Gastroesophageal sphincter (tissue), 4 donors: ENCODE results near the gene LDLRAD4. TPM values are rescaled to one million over a fixed set of nuclear protein-coding genes. Genes with fewer than 3 reads are reported as not detected.

Source experiments
- ATAC-seq: fragments of 150-250 bp; one replicate; pipeline ENCODE4 v1.9.1; 2016; ENCODE audit warnings: mild to moderate bottlenecking, moderate library complexity
- H3K27ac ChIP-seq, 4 donors: fragments of 200-600 bp; sonication (generic) in 3 of 4; 1 replicate in 3 of 4; 2 replicates in 1 of 4; pipeline ENCODE4 v1.5.1; 2016 to 2019
- H3K27me3 ChIP-seq: fragments of 200-600 bp; sonication (generic); one replicate; pipeline ENCODE4 v1.5.1; 2019
- H3K36me3 ChIP-seq, 2 donors: fragments of 200-600 bp; sonication (generic); one replicate each; pipeline ENCODE4 v1.5.1; 2019; ENCODE audit warnings: control low read depth in 1 of 2
- H3K4me1 ChIP-seq, 3 donors: fragments of 200-600 bp; sonication (generic); 1 replicate in 2 of 3; 2 replicates in 1 of 3; pipeline ENCODE4 v1.5.1; 2016 to 2019; ENCODE audit warnings: control low read depth in 2 of 3
- H3K4me3 ChIP-seq, 2 donors: fragments of 200-600 bp; sonication (generic); one replicate each; pipeline ENCODE4 v1.5.1; 2019; ENCODE audit warnings: mild to moderate bottlenecking in 1 of 2, moderate library complexity in 1 of 2
- H3K9me3 ChIP-seq, 3 donors: fragments of 200-600 bp; sonication (generic); one replicate each; pipeline ENCODE4 v1.5.1; 2017 to 2019; ENCODE audit warnings: control low read depth in 2 of 3
- EP300 ChIP-seq: sonication (generic); formaldehyde crosslinking; IDR thresholded peaks from one replicate; pipeline ENCODE4 v1.6.1; 2017; ENCODE audit warnings: antibody characterized with exemption, mild to moderate bottlenecking
- POLR2A ChIP-seq, 2 donors: fragments of 450-650 bp; IDR thresholded peaks; one replicate each; pipeline ENCODE4 v1.6.1; 2017; ENCODE audit warnings: antibody characterized with exemption in 2 of 2, mild to moderate bottlenecking in 2 of 2, moderate library complexity in 1 of 2
- POLR2AphosphoS5 ChIP-seq: sonication (generic); formaldehyde crosslinking; IDR thresholded peaks from one replicate; pipeline ENCODE4 v1.6.1; 2017; ENCODE audit warnings: antibody characterized with exemption
- WGBS, 2 donors: methylation state at CpG; one replicate each; pipeline ENCODE4 v1.1.5; 2018; ENCODE audit warnings: low coverage in 1 of 2; 5-methylcytosine and 5-hydroxymethylcytosine counted together
- total RNA-seq, 4 donors: library from RNA; depleted of rRNA; stranded (reverse); fragments of >200 nt; gene quantifications; one replicate each; pipeline ENCODE4 v1.1.0, GENCODE V29; 2016
- TF ChIP-seq, protein P1 (sequence below), 4 experiments: fragments of 200-600 bp in 2 of 4; fragments of 450-650 bp in 2 of 4; sonication (generic) in 1 of 4; IDR thresholded peaks; one replicate each; pipeline ENCODE4 v1.5.1; 2017 to 2019; ENCODE audit warnings: antibody characterized with exemption in 4 of 4, mild to moderate bottlenecking in 2 of 4, moderate library complexity in 2 of 4

LDLRAD4 gene
- total RNA-seq, 4 donors from 2014 or later: 28.1 to 85.9 (median 55.2) TPM

DNA sequence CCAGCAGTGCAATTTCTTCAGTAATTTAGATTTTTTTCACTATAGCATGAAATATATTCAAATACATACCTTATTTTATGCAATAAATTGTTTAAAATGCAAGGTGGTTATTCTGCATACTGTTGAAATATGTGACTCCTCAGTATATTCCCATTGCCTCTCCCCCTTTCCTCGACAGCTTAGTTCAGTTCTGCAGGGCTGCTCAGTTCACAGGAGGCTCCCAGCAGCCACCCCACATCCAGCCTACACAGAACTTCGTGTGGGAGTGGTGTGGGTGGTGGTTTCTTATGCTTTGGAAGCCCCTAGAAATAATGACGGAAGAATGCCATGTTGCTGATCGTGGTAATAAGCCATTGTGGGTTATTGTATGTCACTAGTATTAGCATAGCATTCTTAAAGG is 428.1 kb downstream of the LDLRAD4 start:
- no peak for TF ChIP-seq POLR2AphosphoS5
- no peak for TF ChIP-seq EP300
- TF ChIP-seq, protein P1, sequence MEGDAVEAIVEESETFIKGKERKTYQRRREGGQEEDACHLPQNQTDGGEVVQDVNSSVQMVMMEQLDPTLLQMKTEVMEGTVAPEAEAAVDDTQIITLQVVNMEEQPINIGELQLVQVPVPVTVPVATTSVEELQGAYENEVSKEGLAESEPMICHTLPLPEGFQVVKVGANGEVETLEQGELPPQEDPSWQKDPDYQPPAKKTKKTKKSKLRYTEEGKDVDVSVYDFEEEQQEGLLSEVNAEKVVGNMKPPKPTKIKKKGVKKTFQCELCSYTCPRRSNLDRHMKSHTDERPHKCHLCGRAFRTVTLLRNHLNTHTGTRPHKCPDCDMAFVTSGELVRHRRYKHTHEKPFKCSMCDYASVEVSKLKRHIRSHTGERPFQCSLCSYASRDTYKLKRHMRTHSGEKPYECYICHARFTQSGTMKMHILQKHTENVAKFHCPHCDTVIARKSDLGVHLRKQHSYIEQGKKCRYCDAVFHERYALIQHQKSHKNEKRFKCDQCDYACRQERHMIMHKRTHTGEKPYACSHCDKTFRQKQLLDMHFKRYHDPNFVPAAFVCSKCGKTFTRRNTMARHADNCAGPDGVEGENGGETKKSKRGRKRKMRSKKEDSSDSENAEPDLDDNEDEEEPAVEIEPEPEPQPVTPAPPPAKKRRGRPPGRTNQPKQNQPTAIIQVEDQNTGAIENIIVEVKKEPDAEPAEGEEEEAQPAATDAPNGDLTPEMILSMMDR (IDR thresholded peaks at IDR 0.05): no peak
- TF ChIP-seq POLR2A (IDR thresholded peaks at IDR 0.05): no peak

DNA sequence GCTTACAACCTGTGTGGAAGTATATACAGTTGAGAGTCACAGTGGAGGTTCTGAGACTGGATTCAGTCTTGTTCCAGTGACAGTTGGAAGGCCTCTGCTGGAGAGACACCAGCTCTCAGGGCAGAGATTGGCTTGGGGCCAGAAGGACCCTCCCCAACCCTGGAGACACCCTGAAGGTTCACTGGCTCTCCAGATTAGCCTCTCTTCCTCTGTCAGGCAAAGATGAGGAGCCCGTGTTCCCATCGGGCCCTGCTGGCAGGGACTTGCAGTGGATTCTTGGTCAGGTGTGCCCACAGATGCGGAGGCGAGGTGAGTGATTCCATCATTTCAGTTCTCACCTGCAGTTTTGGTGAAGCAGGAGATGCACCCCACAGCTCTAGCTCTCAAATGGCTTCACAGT is 429.2 kb downstream of the LDLRAD4 start:
- no CpG with 5 or more reads among the region's 4 CpGs for WGBS, 2 donors
- H3K27ac ChIP-seq: no peak overlapping the region
- TF ChIP-seq POLR2A (IDR thresholded peaks at IDR 0.05) (no peak), EP300 (no peak)
- TF ChIP-seq, protein P1 (IDR thresholded peaks at IDR 0.05): no peak
- no peaks in the 10 kb centered on the region for H3K4me1 ChIP-seq
- H3K4me3 ChIP-seq: no peak overlapping the region
- no peaks in the 10 kb centered on the region for H3K27me3 ChIP-seq
- ATAC-seq: no peak
- peaks cover 0 to 36% of the 10 kb centered on the region in 2 donors for H3K36me3 ChIP-seq
- no peaks in the 10 kb centered on the region for H3K9me3 ChIP-seq

More for the DNA sequence above, 428.1 kb downstream of the LDLRAD4 start:
- Histone ChIP-seq H3K9me3 (no peaks in the 10 kb centered on the region), H3K27me3 (no peaks in the 10 kb centered on the region), H3K27ac (no peak overlapping the region), H3K4me3 (no peak overlapping the region), H3K4me1 (peaks cover 0 to 11% (median 6%) of the 10 kb centered on the region in 3 donors), H3K36me3 (peaks cover 0 to 36% of the 10 kb centered on the region in 2 donors)
- WGBS, 2 donors: 70 to 79% methylated on average over 2 to 4 of the region's 4 CpGs
- ATAC-seq: no peak

DNA sequence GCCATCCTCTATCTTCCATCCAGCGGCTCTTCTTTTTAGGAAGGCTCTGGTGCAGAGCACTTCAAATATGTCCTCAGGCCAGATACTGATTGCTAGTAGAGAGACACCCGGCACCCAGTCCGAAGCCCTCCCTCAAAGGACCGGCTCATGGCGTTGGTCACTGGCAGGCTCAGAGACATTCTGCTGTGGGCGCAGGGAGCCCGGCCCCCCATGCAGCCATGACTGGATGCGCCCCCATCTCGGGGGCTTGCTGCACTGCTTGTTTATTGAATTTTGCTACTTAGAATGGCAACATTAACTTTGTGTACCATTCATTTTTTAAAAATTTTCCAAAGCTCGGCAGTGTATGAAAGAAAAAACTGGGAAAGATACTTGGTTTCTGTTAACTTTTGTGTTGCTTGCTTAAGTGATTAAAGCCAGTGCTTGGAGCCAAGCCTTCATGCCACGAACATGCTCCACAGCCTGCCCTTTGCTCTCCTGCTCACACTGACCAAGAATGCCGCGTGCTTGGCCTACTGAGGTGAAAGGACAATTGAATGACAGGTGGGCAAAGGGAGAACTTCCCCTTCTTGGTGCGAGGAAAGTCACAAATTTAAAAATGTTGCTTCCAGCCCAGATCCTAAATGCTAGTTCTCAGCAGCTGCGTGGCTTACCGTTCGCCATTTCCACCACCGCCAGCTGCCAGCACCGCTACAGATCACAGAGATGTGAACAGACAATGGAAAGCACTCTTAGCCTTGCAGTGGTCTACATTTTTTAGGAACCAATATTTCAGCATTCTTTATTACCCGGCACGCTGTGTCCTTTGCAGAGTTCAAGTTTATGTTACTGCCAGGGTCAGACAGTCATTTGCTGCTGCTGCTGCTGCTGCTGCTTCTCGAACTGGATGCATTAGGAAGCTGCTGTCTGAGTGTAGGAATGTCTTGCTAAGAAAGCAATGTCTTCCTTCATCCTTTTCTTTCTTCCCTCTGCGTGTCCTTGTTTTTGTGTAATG is 431.1 kb downstream of the LDLRAD4 start:
- no peak for ATAC-seq
- no peaks in the 10 kb centered on the region for H3K9me3 ChIP-seq
- TF ChIP-seq POLR2A (IDR thresholded peaks at IDR 0.05) (no peak), EP300 (no peak), POLR2AphosphoS5 (no peak)
- TF ChIP-seq, protein P1 (IDR thresholded peaks at IDR 0.05): no peak
- peaks cover 0 to 12% (median 0%) of the 10 kb centered on the region in 3 donors for H3K4me1 ChIP-seq
- no peak overlapping the region for H3K27ac ChIP-seq
- no peaks in the 10 kb centered on the region for H3K27me3 ChIP-seq
- H3K4me3 ChIP-seq: no peak overlapping the region
- WGBS, 2 donors: 71 to 79% methylated on average over 13 to 18 of the region's 23 CpGs
- H3K36me3 ChIP-seq: peaks cover 0 to 34% of the 10 kb centered on the region in 2 donors

DNA sequence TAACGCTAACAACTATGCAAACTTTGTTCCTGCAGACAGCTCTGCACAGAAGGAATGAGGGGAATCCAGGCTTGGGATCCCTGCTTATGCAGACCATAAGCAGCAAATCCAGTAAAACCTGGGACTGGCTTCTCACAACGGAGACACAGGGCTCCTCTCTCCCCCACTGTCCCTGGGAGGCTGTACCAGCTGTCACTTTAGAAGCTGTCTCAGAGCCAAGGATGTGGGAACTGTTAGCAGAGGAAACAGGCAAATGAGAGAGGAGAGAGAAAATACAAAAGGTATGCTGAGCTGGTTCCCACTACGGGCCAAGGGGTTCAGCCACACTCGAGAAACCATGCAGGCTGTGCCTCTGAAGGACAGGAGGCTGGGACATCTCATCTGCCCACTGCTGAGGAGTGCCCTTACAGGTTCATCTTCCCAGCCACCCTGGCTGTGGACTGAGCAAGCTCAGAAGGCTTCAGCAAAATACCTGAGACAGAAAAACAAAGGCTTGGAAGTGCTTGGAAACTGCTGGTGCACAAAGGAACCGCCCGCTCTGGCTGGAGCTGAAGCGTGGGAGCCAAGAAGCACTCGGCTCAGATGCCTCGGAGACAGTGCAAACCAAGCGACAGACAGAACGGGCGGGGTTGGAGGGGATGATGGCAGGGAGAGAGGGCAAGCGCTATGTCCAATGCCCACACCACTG is 435.3 kb downstream of the LDLRAD4 start:
- WGBS, 2 donors: 26 to 41% methylated on average over 3 to 13 of the region's 13 CpGs
- no peak for TF ChIP-seq POLR2AphosphoS5
- no peak for TF ChIP-seq EP300

DNA sequence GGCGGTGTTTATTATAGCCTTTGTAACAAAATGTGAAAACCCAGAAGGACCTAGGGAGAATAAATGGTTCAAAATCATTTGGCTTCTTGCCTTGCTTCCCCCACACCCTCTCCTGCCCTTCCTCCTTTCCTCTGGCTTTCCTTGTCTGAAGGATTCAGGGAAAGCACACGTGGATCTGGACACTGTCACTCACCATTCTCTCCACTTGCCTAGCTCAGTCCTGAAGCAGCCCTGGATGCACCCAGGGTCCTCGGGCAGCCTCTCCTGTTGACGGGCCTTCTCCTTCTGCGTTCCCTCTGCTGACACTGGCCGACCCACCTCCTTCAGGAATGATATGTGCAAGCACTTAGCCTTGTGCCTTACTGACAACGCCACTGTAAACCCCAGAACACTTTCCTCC is 439.4 kb downstream of the LDLRAD4 start:
- Histone ChIP-seq H3K36me3 (no peaks in the 10 kb centered on the region), H3K4me1 (peaks cover 0 to 48% (median 10%) of the 10 kb centered on the region in 3 donors), H3K4me3 (no peak overlapping the region), H3K27ac (no peak overlapping the region), H3K27me3 (no peaks in the 10 kb centered on the region), H3K9me3 (no peaks in the 10 kb centered on the region)
- TF ChIP-seq POLR2AphosphoS5: no peak
- TF ChIP-seq, protein P1 (IDR thresholded peaks at IDR 0.05): no peak
- TF ChIP-seq POLR2A (IDR thresholded peaks at IDR 0.05): no peak
- TF ChIP-seq EP300: no peak
- 26 to 39% methylated on average over 3 to 7 of the region's 7 CpGs for WGBS, 2 donors
- ATAC-seq: no peak

More for the DNA sequence above, 435.3 kb downstream of the LDLRAD4 start:
- Histone ChIP-seq H3K9me3 (no peaks in the 10 kb centered on the region), H3K27me3 (no peaks in the 10 kb centered on the region), H3K4me1 (peaks cover 0 to 23% (median 3%) of the 10 kb centered on the region in 3 donors), H3K4me3 (no peak overlapping the region), H3K27ac (no peak overlapping the region), H3K36me3 (no peaks in the 10 kb centered on the region)
- no peak for ATAC-seq
